K562 (cell line): ENCODE measurements around the gene ZNF598. TPM values are rescaled to one million over a fixed set of nuclear protein-coding genes. Genes with fewer than 3 reads are reported as not detected.

ENCODE experiments used
- ATF7 ChIP-seq: fragments of 450-650 bp; IDR thresholded peaks from 2 replicates; pipeline ENCODE4 v1.7.1; 2014; ENCODE audit warnings: mild to moderate bottlenecking, moderate library complexity
- CHD1 ChIP-seq: fragments of 200-600 bp; sonication (generic); IDR thresholded peaks from one replicate; pipeline ENCODE4 v1.6.1; 2012; ENCODE audit warnings: mild to moderate bottlenecking, moderate library complexity, low read length, inconsistent platforms
- ZKSCAN8 ChIP-seq: fragments of 200-800 bp; sonication (Bioruptor generic); IDR thresholded peaks from 2 replicates; pipeline ENCODE4 v1.6.1; 2016; ENCODE audit warnings: missing genetic modification characterization, missing compliant biosample characterization
- polyA plus RNA-seq, 8 experiments: library from polyadenylated mRNA; depleted of rRNA in 4 of 8; stranded (reverse) in 5 of 8; unstranded in 3 of 8; fragments of >200 nt; fragmentation: Nextera tagmentation in 2 of 8; fragmentation: Illumina TruSeq in 1 of 8; extraction: Ambion mirVana in 2 of 8; extraction: Trizol in 1 of 8; gene quantifications; 2 replicates each; pipeline versions ENCODE4 v1.2.1 to v1.2.3, GENCODE V29; 2011 to 2014; ENCODE audit warnings: inconsistent platforms in 1 of 8, missing spikeins in 1 of 8
- total RNA-seq, 7 experiments: library from RNA; depleted of rRNA in 6 of 7; stranded (reverse); fragments of >200 nt in 6 of 7; fragmentation: Illumina TruSeq in 2 of 7; extraction: Trizol in 2 of 7; gene quantifications; 2 replicates each; pipeline versions ENCODE4 v1.2.1 to v1.2.3, GENCODE V29; 2011 to 2021; ENCODE audit warnings: low replicate concordance in 1 of 7
- TF ChIP-seq, protein P1 (sequence below): fragments of 250-450 bp; sonication (Bioruptor Pico); IDR thresholded peaks from 2 replicates; pipeline ENCODE4 v1.4.0; 2020; ENCODE audit warnings: mild to moderate bottlenecking, moderate library complexity
- TF ChIP-seq, protein P2 (sequence below): fragments of 450-650 bp; IDR thresholded peaks from 2 replicates; pipeline ENCODE4 v1.6.1; 2014; ENCODE audit warnings: low read depth, mild to moderate bottlenecking, moderate library complexity, borderline replicate concordance
- TF ChIP-seq, protein P3 (sequence below): sonication (generic); formaldehyde crosslinking; IDR thresholded peaks from 2 replicates; pipeline ENCODE4 v1.8.1; 2023; ENCODE audit warnings: mild to moderate bottlenecking, missing genetic modification reagents
- TF ChIP-seq, protein P4 (sequence below): fragments of 450-650 bp; IDR thresholded peaks from 2 replicates; pipeline ENCODE4 v1.6.1; 2016; ENCODE audit warnings: mild to moderate bottlenecking, moderate library complexity

Gene ZNF598
- total and polyA plus RNA-seq, 9 of the 15 experiments (the other 6 are each of a cell fraction or from before 2014, with no cell fraction given): 0.11 to 115 (median 29.6) TPM

DNA sequence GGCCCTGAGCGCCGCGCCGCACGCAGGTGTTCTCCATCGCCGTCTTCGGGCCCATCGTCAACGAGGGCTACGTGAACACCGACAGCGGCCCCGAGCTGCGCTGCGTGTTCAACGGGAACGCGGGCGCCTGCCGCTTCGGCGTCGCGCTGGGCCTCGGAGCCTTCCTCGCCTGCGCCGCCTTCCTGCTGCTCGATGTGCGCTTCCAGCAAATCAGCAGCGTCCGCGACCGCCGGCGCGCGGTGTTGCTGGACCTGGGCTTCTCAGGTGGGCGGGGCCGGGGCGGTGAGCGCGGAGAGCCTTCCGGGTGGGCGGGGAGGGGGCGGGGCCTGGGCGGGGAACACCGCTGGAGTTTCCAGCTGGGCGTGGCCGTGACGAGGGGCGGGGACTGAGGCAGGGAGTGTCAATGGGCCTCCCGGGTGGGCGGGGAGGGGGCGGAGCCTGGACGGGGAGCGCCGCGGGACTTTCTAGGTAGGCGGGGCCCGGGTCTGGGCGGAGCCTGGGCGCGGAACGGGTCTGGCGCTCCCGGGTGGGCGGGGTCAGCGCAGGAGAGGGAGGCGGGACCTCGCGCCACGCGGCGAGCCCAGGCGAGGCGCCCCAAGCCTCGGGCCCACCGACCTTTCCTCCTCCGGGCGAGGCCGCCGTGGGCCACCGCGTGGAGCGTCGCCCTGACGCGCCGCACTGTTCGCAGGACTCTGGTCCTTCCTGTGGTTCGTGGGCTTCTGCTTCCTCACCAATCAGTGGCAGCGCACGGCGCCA lies 17.5 kb downstream of the ZNF598 start (continued):
- TF ChIP-seq, protein P1, sequence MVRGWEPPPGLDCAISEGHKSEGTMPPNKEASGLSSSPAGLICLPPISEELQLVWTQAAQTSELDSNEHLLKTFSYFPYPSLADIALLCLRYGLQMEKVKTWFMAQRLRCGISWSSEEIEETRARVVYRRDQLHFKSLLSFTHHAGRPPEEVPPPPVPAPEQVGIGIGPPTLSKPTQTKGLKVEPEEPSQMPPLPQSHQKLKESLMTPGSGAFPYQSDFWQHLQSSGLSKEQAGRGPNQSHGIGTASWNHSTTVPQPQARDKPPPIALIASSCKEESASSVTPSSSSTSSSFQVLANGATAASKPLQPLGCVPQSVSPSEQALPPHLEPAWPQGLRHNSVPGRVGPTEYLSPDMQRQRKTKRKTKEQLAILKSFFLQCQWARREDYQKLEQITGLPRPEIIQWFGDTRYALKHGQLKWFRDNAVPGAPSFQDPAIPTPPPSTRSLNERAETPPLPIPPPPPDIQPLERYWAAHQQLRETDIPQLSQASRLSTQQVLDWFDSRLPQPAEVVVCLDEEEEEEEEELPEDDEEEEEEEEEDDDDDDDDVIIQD (CRISPR knock-in tag): no peak
- TF ChIP-seq ATF7 (peak; percentile 36; the same call in 1 of the 2 replicates), CHD1 (peak; percentile 63), ZKSCAN8 (CRISPR knock-in tag) (no peak)
- TF ChIP-seq, protein P2, sequence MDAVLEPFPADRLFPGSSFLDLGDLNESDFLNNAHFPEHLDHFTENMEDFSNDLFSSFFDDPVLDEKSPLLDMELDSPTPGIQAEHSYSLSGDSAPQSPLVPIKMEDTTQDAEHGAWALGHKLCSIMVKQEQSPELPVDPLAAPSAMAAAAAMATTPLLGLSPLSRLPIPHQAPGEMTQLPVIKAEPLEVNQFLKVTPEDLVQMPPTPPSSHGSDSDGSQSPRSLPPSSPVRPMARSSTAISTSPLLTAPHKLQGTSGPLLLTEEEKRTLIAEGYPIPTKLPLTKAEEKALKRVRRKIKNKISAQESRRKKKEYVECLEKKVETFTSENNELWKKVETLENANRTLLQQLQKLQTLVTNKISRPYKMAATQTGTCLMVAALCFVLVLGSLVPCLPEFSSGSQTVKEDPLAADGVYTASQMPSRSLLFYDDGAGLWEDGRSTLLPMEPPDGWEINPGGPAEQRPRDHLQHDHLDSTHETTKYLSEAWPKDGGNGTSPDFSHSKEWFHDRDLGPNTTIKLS: no peak; the same call in 1 of the 2 replicates
- TF ChIP-seq, protein P3, sequence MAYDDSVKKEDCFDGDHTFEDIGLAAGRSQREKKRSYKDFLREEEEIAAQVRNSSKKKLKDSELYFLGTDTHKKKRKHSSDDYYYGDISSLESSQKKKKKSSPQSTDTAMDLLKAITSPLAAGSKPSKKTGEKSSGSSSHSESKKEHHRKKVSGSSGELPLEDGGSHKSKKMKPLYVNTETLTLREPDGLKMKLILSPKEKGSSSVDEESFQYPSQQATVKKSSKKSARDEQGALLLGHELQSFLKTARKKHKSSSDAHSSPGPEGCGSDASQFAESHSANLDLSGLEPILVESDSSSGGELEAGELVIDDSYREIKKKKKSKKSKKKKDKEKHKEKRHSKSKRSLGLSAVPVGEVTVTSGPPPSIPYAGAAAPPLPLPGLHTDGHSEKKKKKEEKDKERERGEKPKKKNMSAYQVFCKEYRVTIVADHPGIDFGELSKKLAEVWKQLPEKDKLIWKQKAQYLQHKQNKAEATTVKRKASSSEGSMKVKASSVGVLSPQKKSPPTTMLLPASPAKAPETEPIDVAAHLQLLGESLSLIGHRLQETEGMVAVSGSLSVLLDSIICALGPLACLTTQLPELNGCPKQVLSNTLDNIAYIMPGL (CRISPR knock-in tag): 0 out of 2 replicates have a peak, but pooled peaks have one; percentile 13
- TF ChIP-seq, protein P4, sequence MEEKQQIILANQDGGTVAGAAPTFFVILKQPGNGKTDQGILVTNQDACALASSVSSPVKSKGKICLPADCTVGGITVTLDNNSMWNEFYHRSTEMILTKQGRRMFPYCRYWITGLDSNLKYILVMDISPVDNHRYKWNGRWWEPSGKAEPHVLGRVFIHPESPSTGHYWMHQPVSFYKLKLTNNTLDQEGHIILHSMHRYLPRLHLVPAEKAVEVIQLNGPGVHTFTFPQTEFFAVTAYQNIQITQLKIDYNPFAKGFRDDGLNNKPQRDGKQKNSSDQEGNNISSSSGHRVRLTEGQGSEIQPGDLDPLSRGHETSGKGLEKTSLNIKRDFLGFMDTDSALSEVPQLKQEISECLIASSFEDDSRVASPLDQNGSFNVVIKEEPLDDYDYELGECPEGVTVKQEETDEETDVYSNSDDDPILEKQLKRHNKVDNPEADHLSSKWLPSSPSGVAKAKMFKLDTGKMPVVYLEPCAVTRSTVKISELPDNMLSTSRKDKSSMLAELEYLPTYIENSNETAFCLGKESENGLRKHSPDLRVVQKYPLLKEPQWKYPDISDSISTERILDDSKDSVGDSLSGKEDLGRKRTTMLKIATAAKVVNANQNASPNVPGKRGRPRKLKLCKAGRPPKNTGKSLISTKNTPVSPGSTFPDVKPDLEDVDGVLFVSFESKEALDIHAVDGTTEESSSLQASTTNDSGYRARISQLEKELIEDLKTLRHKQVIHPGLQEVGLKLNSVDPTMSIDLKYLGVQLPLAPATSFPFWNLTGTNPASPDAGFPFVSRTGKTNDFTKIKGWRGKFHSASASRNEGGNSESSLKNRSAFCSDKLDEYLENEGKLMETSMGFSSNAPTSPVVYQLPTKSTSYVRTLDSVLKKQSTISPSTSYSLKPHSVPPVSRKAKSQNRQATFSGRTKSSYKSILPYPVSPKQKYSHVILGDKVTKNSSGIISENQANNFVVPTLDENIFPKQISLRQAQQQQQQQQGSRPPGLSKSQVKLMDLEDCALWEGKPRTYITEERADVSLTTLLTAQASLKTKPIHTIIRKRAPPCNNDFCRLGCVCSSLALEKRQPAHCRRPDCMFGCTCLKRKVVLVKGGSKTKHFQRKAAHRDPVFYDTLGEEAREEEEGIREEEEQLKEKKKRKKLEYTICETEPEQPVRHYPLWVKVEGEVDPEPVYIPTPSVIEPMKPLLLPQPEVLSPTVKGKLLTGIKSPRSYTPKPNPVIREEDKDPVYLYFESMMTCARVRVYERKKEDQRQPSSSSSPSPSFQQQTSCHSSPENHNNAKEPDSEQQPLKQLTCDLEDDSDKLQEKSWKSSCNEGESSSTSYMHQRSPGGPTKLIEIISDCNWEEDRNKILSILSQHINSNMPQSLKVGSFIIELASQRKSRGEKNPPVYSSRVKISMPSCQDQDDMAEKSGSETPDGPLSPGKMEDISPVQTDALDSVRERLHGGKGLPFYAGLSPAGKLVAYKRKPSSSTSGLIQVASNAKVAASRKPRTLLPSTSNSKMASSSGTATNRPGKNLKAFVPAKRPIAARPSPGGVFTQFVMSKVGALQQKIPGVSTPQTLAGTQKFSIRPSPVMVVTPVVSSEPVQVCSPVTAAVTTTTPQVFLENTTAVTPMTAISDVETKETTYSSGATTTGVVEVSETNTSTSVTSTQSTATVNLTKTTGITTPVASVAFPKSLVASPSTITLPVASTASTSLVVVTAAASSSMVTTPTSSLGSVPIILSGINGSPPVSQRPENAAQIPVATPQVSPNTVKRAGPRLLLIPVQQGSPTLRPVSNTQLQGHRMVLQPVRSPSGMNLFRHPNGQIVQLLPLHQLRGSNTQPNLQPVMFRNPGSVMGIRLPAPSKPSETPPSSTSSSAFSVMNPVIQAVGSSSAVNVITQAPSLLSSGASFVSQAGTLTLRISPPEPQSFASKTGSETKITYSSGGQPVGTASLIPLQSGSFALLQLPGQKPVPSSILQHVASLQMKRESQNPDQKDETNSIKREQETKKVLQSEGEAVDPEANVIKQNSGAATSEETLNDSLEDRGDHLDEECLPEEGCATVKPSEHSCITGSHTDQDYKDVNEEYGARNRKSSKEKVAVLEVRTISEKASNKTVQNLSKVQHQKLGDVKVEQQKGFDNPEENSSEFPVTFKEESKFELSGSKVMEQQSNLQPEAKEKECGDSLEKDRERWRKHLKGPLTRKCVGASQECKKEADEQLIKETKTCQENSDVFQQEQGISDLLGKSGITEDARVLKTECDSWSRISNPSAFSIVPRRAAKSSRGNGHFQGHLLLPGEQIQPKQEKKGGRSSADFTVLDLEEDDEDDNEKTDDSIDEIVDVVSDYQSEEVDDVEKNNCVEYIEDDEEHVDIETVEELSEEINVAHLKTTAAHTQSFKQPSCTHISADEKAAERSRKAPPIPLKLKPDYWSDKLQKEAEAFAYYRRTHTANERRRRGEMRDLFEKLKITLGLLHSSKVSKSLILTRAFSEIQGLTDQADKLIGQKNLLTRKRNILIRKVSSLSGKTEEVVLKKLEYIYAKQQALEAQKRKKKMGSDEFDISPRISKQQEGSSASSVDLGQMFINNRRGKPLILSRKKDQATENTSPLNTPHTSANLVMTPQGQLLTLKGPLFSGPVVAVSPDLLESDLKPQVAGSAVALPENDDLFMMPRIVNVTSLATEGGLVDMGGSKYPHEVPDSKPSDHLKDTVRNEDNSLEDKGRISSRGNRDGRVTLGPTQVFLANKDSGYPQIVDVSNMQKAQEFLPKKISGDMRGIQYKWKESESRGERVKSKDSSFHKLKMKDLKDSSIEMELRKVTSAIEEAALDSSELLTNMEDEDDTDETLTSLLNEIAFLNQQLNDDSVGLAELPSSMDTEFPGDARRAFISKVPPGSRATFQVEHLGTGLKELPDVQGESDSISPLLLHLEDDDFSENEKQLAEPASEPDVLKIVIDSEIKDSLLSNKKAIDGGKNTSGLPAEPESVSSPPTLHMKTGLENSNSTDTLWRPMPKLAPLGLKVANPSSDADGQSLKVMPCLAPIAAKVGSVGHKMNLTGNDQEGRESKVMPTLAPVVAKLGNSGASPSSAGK: peak; percentile 94
